HepG2 (cell line): ENCODE data around the gene TRAK1. TPM values are rescaled to one million over a fixed set of nuclear protein-coding genes. Genes with fewer than 3 reads are reported as not detected.

Source experiments
- ATAC-seq: fragments of 200-7000 bp; cut with Tn5 transposase; 3 replicates; pipeline ENCODE4 v1.9.1; 2020; ENCODE audit warnings: mild to moderate bottlenecking, moderate library complexity
- BruUV-seq: library from RNA; stranded (reverse); fragments of 400-500 nt; replicated peaks from 2 replicates; lab custom pipeline; 2021; lab: Mats Ljungman, UMichigan
- CTCF ChIA-PET: fragments of 300-600 bp; formaldehyde crosslinking; extraction: SDS; loops from one replicate; lab custom pipeline; 2021; ENCODE audit warnings: low total read pairs, inconsistent platforms, low intra/inter-chr PET ratio; lab: Yijun Ruan, JAX
- POLR2A ChIA-PET: fragments of 350-600 bp; sonication (Branson Sonifier 250); formaldehyde crosslinking; loops from one replicate; lab custom pipeline; 2020; ENCODE audit warnings: antibody characterized with exemption, inconsistent platforms; lab: Yijun Ruan, JAX
- DNase-seq: peaks from one replicate; pipeline ENCODE4 v3.0.0-alpha.2; 2015; ENCODE audit warnings: low spot score
- FAIRE-seq: peaks from 3 replicates; lab custom pipeline; 2011; peaks lifted over from hg19 to GRCh38; lab: Jason Lieb, UNC
- H2AFZ ChIP-seq: one replicate; pipeline ENCODE4 v1.6.1; 2011; ENCODE audit warnings: low read length, inconsistent platforms
- H3K27ac ChIP-seq: fragments of 300-600 bp; 3 replicates; pipeline ENCODE4 v1.8.0; 2011; ENCODE audit warnings: mixed run types, mild to moderate bottlenecking, mixed read lengths, low read length, inconsistent platforms; ENCODE audit not compliant: insufficient read depth; ENCODE audit errors: extremely low read length
- H3K27me3 ChIP-seq, 2 experiments: fragments of 200-600 bp in 1 of 2; 2 replicates in 1 of 2; 3 replicates in 1 of 2; pipeline versions ENCODE4 v1.6.0 to v1.8.0; 2011; ENCODE audit warnings: low read length in 2 of 2, mild to moderate bottlenecking in 2 of 2, moderate library complexity in 2 of 2, inconsistent platforms in 1 of 2; ENCODE audit not compliant: insufficient read depth in 2 of 2, control insufficient read depth in 1 of 2
- H3K36me3 ChIP-seq, 2 experiments: fragments of 200-600 bp in 1 of 2; replicated peaks in 1 of 2; 2 replicates in 1 of 2; 3 replicates in 1 of 2; pipeline versions ENCODE4 v1.5.1 to v1.8.0; 2011; ENCODE audit warnings: low read length in 2 of 2, inconsistent platforms in 1 of 2; ENCODE audit not compliant: insufficient read depth in 2 of 2, control insufficient read depth in 1 of 2
- H3K4me1 ChIP-seq: 2 replicates; pipeline ENCODE4 v1.5.1; 2012; ENCODE audit warnings: low read length, inconsistent platforms; ENCODE audit not compliant: insufficient read depth
- H3K4me2 ChIP-seq: 2 replicates; pipeline ENCODE4 v1.6.0; 2011; ENCODE audit warnings: low read depth, low read length, inconsistent platforms
- H3K4me3 ChIP-seq, 3 experiments: fragments of 200-600 bp in 1 of 3; sonication (generic), shearing (Covaris generic) in 1 of 3; replicated peaks in 1 of 3; 2 replicates each; pipeline ENCODE4 v1.5.1; 2011 to 2016; ENCODE audit warnings: low read length in 3 of 3, inconsistent platforms in 2 of 3, low read depth in 2 of 3, mild to moderate bottlenecking in 2 of 3, control low read depth in 1 of 3, mixed read lengths in 1 of 3; ENCODE audit not compliant: insufficient read depth in 1 of 3
- H3K79me2 ChIP-seq: one replicate; pipeline ENCODE4 v1.6.1; 2011; ENCODE audit warnings: low read length, inconsistent platforms; ENCODE audit not compliant: insufficient read depth
- H3K9ac ChIP-seq: 2 replicates; pipeline ENCODE4 v1.6.0; 2011; ENCODE audit warnings: mild to moderate bottlenecking, low read depth, low read length, inconsistent platforms; ENCODE audit not compliant: insufficient read depth
- H3K9me3 ChIP-seq: 2 replicates; pipeline ENCODE4 v1.5.1; 2012; ENCODE audit warnings: mild to moderate bottlenecking, low read length
- H4K20me1 ChIP-seq: 2 replicates; pipeline ENCODE4 v1.6.0; 2011; ENCODE audit warnings: inconsistent platforms, mild to moderate bottlenecking, low read length, moderate library complexity; ENCODE audit not compliant: insufficient read depth
- GLI4 ChIP-seq: sonication (generic); formaldehyde crosslinking; IDR thresholded peaks from 2 replicates; pipeline ENCODE4 v1.5.1; 2020; ENCODE audit warnings: missing genetic modification reagents, mild to moderate bottlenecking, moderate library complexity, borderline replicate concordance
- NFYC ChIP-seq: IDR thresholded peaks from 2 replicates; pipeline ENCODE4 v1.6.1; 2016; ENCODE audit warnings: missing genetic modification reagents, missing compliant biosample characterization
- SATB2 ChIP-seq: sonication (generic); formaldehyde crosslinking; IDR thresholded peaks from 2 replicates; pipeline ENCODE4 v1.5.0; 2020; ENCODE audit warnings: missing genetic modification reagents
- SRSF4 ChIP-seq: fragments of 200-400 bp; formaldehyde crosslinking; IDR thresholded peaks from one replicate; pipeline ENCODE4 v1.6.1; 2018; ENCODE audit warnings: mild to moderate bottlenecking, low read depth, low read length, moderate library complexity; ENCODE audit not compliant: poor library complexity, severe bottlenecking
- YEATS4 ChIP-seq: sonication (generic); formaldehyde crosslinking; IDR thresholded peaks from 2 replicates; pipeline ENCODE4 v1.4.0; 2020; ENCODE audit warnings: missing genetic modification reagents, borderline replicate concordance
- ZNF543 ChIP-seq: sonication (generic); formaldehyde crosslinking; IDR thresholded peaks from 2 replicates; pipeline ENCODE4 v1.4.0; 2020; ENCODE audit warnings: mild to moderate bottlenecking, missing genetic modification reagents
- ZNF790 ChIP-seq: sonication (generic); formaldehyde crosslinking; IDR thresholded peaks from 2 replicates; pipeline ENCODE4 v1.8.0; 2022; ENCODE audit warnings: missing genetic modification reagents, mild to moderate bottlenecking, borderline replicate concordance
- ZNF891 ChIP-seq: sonication (generic); formaldehyde crosslinking; IDR thresholded peaks from 2 replicates; pipeline ENCODE4 v1.5.0; 2020; ENCODE audit warnings: mild to moderate bottlenecking, missing genetic modification reagents
- ZSCAN29 ChIP-seq: sonication (generic); formaldehyde crosslinking; conservative IDR thresholded peaks from 2 replicates; pipeline ENCODE4 v1.4.0; 2020; ENCODE audit warnings: mild to moderate bottlenecking, missing genetic modification reagents
- ZUFSP ChIP-seq: sonication (generic); formaldehyde crosslinking; IDR thresholded peaks from 2 replicates; pipeline ENCODE4 v1.9.0; 2021; ENCODE audit warnings: missing genetic modification reagents, mild to moderate bottlenecking, borderline replicate concordance
- WGBS: methylation state at CpG from one replicate; pipeline ENCODE4 v1.1.6; 2017; ENCODE audit warnings: low lambda C conversion rate; 5-methylcytosine and 5-hydroxymethylcytosine counted together
- in situ Hi-C: cut with HindIII; loops from 2 replicates; pipeline ENCODE4 v1.10.0; 2017; ENCODE audit warnings: low pct_unique_long_range_greater_than_20kb; ENCODE audit not compliant: extremely low pct_ligation_motif_present
- intact Hi-C: fragments of 100-400 bp; cut with micrococcal nuclease; formaldehyde crosslinking; loops from one replicate; pipeline ENCODE4 v1.10.0; 2022; ENCODE audit not compliant: unreplicated experiment
- polyA plus RNA-seq, 8 experiments: library from polyadenylated mRNA; depleted of rRNA in 3 of 8; stranded (reverse) in 7 of 8; unstranded in 1 of 8; fragments of >200 nt; fragmentation: Illumina TruSeq in 4 of 8; extraction: Trizol in 4 of 8; gene quantifications; 2 replicates each; pipeline versions ENCODE4 v1.2.1 to v1.2.3, GENCODE V29; 2011 to 2016; ENCODE audit warnings: low read depth in 4 of 8, missing spikeins in 1 of 8, mixed read lengths in 1 of 8; ENCODE audit not compliant: insufficient read depth in 1 of 8
- total RNA-seq, 5 experiments: library from RNA; depleted of rRNA; stranded (reverse); fragments of >200 nt; fragmentation: Illumina TruSeq; extraction: Trizol; gene quantifications; 2 replicates each; pipeline ENCODE4 v1.2.3, GENCODE V29; 2016; ENCODE audit warnings: low read depth in 1 of 5

TRAK1 gene
- total and polyA plus RNA-seq, 2 of the 13 experiments (the other 11 are each of a cell fraction or from before 2014, with no cell fraction given): 20.5 to 46.6 TPM

DNA sequence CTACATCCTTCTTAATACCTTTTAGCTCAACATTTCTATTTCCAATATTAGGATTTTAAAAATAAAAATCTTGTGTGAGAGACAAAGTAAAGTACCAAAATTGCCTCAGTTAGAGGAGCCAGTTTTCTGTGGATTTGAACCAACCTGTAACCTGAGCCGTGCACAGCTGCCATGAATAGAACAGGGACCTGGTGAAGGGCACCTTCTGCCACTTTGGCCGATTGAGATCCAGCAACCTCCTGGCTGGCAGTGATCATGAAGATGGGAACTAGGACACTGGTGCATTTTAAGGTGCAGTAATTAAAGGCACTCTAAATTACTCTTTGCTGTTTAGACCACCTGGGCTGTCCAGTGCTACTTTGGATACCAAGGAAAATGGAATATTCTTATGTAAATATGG is 34.3 kb upstream of the TRAK1 start:
- peaks cover 56% of the 10 kb centered on the region for H3K79me2 ChIP-seq
- no peak overlapping the region for H2AFZ ChIP-seq
- intact Hi-C loops (no loop called here), in situ Hi-C loops (no loop called here)
- no peaks in the 10 kb centered on the region for H3K9me3 ChIP-seq
- H4K20me1 ChIP-seq: no peaks in the 10 kb centered on the region
- 97% methylated on average over 2 of the region's 2 CpGs for WGBS
- no peak overlapping the region for H3K27ac ChIP-seq
- H3K36me3 ChIP-seq: no peaks in the 10 kb centered on the region; a peak in 1 of 5 replicates
- DNase-seq: no peak
- H3K27me3 ChIP-seq: no peaks in the 10 kb centered on the region; a peak in 1 of 5 replicates
- no TSS peak for BruUV-seq
- CTCF ChIA-PET: no interaction called here
- no peak overlapping the region for H3K4me3 ChIP-seq
- no peak for ATAC-seq
- no peak for FAIRE-seq
- peaks cover 72% of the 10 kb centered on the region for H3K4me1 ChIP-seq
- TF ChIP-seq ZSCAN29 (CRISPR knock-in tag): no peak
- no peak for TF ChIP-seq ZUFSP (CRISPR knock-in tag)
- TF ChIP-seq ZNF790: no peak
- TF ChIP-seq ZNF891 (CRISPR knock-in tag): no peak
- no peak for TF ChIP-seq SRSF4
- no peak for TF ChIP-seq GLI4
- no peak for TF ChIP-seq YEATS4
- no peak for TF ChIP-seq NFYC (CRISPR knock-in tag)
- no peak for TF ChIP-seq SATB2
- TF ChIP-seq ZNF543 (CRISPR knock-in tag): no peak
- TF ChIP-seq, all 625 proteins: peak for 0
- H3K4me2 ChIP-seq: no peak overlapping the region
- no peak overlapping the region for H3K9ac ChIP-seq
- POLR2A ChIA-PET: no interaction called here
